ENCODE data around the gene LY6G5C. TPM values are rescaled to one million over a fixed set of nuclear protein-coding genes. Genes with fewer than 3 reads are reported as not detected.

LY6G5C gene
- total and polyA plus RNA-seq, 2 of the 13 experiments (the other 11 are each of a cell fraction or from before 2014, with no cell fraction given): 0.33 to 0.55 TPM

DNA sequence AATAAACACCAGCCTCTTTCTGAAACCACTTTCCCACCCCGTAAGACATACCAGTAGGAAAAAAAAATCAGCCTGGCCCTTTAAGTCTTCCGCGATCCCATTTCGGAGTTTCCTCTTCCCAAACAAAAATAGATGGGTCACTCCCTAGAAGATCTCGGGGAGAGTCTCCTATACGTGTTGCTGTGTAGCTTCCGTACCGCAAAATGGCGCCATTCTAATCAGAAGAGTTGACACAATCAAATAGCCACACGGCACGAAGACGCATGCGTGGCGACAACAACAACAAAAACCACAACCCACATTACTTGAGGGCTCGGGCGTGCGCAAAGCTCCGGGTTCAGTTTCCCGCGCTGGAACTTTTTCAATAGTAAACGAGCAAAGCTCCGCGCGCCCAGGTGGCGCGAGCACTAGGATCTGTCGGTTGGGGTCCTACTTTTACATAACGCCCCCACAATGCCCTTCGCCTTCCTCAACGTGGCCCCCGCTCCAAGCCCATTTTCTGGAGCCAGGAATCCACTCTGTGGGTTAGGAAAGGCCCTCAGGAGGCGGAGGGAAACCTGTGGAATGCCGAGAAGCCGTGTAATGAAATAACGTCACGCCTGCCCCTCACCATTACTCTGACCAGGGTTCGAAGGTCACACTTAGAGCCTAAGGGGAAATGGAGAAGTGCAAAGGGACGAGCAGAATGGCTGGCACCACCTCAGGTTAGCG, 15.9 kb downstream of the LY6G5C start, which contains the start of gene GPANK1 (continued):
- TF ChIP-seq ARID2 (CRISPR knock-in tag; IDR thresholded peaks at IDR 0.05; ENCODE audit: borderline replicate concordance): no peak
- TF ChIP-seq SSRP1 (CRISPR knock-in tag; IDR thresholded peaks at IDR 0.05): no peak; the same call in 1 of the 2 replicates
- TF ChIP-seq PHF8 (CRISPR knock-in tag; IDR thresholded peaks at IDR 0.05): peak; percentile 17; the same call in 1 of the 2 replicates
- TF ChIP-seq RARA (CRISPR knock-in tag; IDR thresholded peaks at IDR 0.05): no peak
- no peak for TF ChIP-seq NFE2L2 (IDR thresholded peaks at IDR 0.05; ENCODE audit: low read length)
- TF ChIP-seq ZFP37 (CRISPR knock-in tag; IDR thresholded peaks at IDR 0.05; ENCODE audit: borderline replicate concordance): peak; percentile 42; the same call in 1 of the 2 replicates
- TF ChIP-seq, protein P1, sequence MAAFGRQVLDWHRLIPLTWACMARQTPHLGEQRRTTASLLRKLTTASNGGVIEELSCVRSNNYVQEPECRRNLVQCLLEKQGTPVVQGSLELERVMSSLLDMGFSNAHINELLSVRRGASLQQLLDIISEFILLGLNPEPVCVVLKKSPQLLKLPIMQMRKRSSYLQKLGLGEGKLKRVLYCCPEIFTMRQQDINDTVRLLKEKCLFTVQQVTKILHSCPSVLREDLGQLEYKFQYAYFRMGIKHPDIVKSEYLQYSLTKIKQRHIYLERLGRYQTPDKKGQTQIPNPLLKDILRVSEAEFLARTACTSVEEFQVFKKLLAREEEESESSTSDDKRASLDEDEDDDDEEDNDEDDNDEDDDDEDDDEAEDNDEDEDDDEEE (CRISPR knock-in tag; IDR thresholded peaks at IDR 0.05): no peak; the same call in 1 of the 2 replicates
- peak; percentile 32; the same call in 1 of the 2 replicates for TF ChIP-seq ZSCAN21 (CRISPR knock-in tag; IDR thresholded peaks at IDR 0.05; ENCODE audit: borderline replicate concordance)
- TF ChIP-seq HMGA1 (CRISPR knock-in tag; conservative IDR thresholded peaks at IDR 0.05): no peak
- peak; percentile 39; the same call in 1 of the 2 replicates for TF ChIP-seq YEATS2 (CRISPR knock-in tag; IDR thresholded peaks at IDR 0.05; ENCODE audit: borderline replicate concordance)
- peak; percentile 60 for TF ChIP-seq ASH2L (IDR thresholded peaks at IDR 0.05; ENCODE audit: insufficient read length, low read depth, low read length)
- no peak for TF ChIP-seq ZNF318 (CRISPR knock-in tag; IDR thresholded peaks at IDR 0.05)
- no peak for TF ChIP-seq ZNF180 (CRISPR knock-in tag; IDR thresholded peaks at IDR 0.05; ENCODE audit: borderline replicate concordance, low read depth)
- TF ChIP-seq, protein P2, sequence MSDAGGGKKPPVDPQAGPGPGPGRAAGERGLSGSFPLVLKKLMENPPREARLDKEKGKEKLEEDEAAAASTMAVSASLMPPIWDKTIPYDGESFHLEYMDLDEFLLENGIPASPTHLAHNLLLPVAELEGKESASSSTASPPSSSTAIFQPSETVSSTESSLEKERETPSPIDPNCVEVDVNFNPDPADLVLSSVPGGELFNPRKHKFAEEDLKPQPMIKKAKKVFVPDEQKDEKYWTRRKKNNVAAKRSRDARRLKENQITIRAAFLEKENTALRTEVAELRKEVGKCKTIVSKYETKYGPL (CRISPR knock-in tag; IDR thresholded peaks at IDR 0.05): peak; percentile 24; the same call in 1 of the 2 replicates
- no peak for TF ChIP-seq ARNT (IDR thresholded peaks at IDR 0.05)
- TF ChIP-seq KLF9 (CRISPR knock-in tag; IDR thresholded peaks at IDR 0.05; ENCODE audit: low read depth): no peak; the same call in 1 of the 2 replicates
- no peak for TF ChIP-seq ESRRA (CRISPR knock-in tag; IDR thresholded peaks at IDR 0.05; ENCODE audit: low read depth)
- TF ChIP-seq ZNF224 (CRISPR knock-in tag; IDR thresholded peaks at IDR 0.05): no peak
- TF ChIP-seq GPBP1L1 (CRISPR knock-in tag; IDR thresholded peaks at IDR 0.05): no peak
